Ramos (cell line): Measurements from ENCODE around the gene GNB5.
"Not testable (repeated sequence)": the region's sequence is repeated elsewhere in the genome, so short reads cannot be mapped to it uniquely, and the experiment has no call there.

Source experiments
- in situ Hi-C: fragments of 300-500 bp; cut with MboI; formaldehyde crosslinking; loops from one replicate; pipeline ENCODE4 v1.14.3; 2022; ENCODE audit warnings: low sequenced_read_pairs; ENCODE audit not compliant: unreplicated experiment

Gene GNB5

GRCh38 chr15:52191207-52191606, at the start of gene GNB5:
Gene GNB5 (minus strand): TSS chr15:52191392. CDS start chr15:52184676, 6,716 bp downstream.
- in situ Hi-C loops: no loop called here

- in situ Hi-C loops: no loop called here
Measured at GRCh38 chr15:52240166-52240565, 49.0 kb upstream of the GNB5 start.

DNA sequence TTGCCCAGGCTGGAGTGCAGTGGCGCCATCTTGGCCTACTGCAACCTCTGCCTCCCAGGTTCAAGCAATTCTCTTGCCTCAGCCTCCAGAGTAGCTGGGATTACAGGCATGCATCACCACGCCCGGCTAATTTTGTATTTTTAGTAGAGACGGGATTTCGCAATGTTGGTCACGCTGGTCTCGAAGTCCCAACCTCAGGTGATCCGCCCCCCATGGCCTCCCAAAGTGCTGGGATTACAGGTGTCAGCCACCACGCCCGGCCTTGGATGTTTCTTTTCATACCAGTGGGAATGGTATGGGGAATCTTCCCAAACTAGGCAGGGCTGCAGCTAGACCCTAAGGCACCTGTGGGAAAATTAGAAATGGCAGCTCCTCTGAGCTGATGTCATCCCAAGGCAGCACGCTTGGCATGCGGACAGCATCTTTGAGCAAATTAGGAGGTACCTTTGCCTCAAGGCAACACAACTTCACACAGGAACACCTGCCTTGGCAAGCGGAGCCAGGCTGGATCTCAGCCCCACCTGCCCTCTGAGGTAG, 47.9 kb upstream of the GNB5 start:
- in situ Hi-C loops: not testable (repeated sequence)

DNA sequence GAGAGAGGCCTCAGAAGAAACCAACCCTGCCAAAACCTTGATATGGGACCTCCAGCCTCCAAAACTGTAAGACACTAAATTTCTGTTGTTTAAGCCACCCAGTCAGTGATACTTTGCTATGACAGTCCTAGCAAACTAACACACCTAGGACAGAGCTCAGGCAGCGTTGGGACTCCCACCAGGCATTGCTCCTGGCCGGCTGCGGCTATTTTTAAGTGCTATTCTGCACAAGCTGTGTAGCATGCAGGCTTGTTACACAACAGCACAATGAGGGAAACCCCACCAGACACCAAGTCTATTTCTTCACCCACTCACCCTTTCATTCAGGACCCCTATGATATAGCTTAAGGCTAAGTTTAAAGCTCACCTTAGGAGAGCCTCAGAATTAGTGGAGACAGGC, 47.0 kb upstream of the GNB5 start:
- in situ Hi-C loops: no loop called here

GRCh38 chr15:52236013-52236412, 44.8 kb upstream of the GNB5 start:
- in situ Hi-C loops: no loop called here

GRCh38 chr15:52234596-52235541, 43.7 kb upstream of the GNB5 start:
- in situ Hi-C loops: no loop called here

- in situ Hi-C loops: no loop called here
Measured at GRCh38 chr15:52233405-52233804, 42.2 kb upstream of the GNB5 start.

- in situ Hi-C loops: no loop called here
Measured at GRCh38 chr15:52232327-52232726, 41.1 kb upstream of the GNB5 start.

- in situ Hi-C loops: no loop called here
Measured at GRCh38 chr15:52230073-52230472, 38.9 kb upstream of the GNB5 start.

- in situ Hi-C loops: no loop called here
Measured at GRCh38 chr15:52228921-52229320, 37.7 kb upstream of the GNB5 start.

DNA sequence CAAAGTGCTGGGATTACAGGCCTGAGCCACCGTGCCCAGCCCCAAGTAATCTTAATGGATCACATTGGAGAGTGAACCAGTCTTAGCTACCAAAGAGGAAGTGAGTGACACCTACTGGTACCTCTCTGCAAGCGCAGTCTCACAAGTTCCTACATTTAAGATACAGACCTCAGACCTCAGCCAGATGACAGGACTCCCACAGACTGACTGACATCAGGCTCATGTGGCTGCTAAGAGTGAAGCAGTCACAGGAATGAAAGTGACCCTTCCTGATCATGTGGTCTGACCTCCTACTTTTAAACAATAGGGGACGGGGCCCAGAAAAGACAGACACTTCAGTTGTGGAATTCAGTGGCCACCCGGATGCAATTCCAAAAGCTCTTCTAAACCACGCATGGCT, 36.3 kb upstream of the GNB5 start:
- in situ Hi-C loops: no loop called here

DNA sequence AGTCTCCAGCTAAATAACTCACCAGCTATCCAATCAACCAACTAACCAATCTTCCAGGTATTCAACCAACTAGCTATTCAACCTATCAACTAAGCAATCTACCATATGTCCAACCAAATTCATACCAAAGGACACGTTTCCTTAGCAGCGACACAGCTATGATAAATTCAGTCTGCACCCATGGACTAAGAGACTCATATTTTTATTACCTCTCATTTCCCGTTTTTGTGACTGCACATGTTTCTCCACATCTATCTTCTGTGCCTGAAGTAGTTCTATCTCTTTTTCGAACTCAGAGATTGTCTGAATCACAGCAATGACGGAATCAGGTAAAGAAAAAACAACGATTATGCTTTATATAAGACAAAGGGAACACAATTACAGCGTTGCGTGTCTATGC, 34.0 kb upstream of the GNB5 start:
- in situ Hi-C loops: no loop called here

DNA sequence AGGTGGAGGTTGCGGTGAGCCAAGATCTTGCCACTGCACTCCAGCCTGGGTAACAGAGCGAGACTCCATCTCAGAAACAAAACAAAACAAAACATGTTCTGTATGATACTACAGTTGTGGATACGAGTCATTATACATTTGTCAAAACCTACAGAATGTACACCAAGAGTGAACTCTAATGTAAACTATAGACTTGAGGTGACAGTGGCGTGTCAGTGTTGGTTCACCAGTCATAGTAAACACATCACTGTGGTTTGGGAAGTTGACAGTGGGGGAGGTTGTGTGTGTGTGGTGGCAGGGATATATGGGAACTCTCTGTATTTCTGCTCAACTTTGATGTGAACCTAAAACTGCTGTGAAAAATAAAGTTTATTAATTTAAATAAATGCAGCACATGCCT, 33.0 kb upstream of the GNB5 start:
- in situ Hi-C loops: no loop called here

- in situ Hi-C loops: no loop called here
Measured at GRCh38 chr15:52221730-52222129, 30.5 kb upstream of the GNB5 start.

DNA sequence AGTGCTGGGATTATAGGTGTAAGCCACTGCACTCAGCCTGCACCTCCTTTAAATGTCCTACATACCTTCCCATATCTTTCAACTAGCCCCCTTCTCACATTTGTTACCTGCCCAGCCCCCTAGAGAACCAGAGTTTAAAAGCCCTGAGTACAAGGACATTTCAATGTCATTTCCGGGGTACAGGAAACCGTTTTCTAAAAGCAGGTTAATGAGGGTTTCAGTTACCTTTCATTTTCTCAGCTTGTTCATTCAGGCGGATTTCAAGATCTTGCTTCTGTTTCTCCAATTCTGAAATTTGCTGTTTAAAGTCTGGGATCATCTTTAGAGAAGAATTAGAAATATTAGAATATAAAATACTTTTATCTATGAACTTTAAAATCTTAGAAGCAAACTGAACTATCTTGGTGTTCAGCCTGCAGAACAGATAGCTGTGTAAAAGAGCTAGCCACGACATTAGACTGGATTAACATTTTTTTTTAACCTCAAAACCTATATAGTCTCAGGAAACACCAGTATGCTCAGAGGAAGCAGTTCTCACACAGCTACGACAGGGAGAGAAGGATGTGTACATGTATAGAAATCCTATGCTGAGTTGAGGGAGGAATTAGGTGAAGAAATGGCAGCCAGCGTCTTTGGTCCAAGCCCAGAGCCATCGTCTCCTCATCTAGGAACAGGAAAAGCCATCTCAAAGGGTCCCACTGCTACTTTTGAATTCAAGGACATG, 29.9 kb upstream of the GNB5 start:
- in situ Hi-C loops: no loop called here

- in situ Hi-C loops: no loop called here
Measured at GRCh38 chr15:52220251-52220650, 29.1 kb upstream of the GNB5 start.

DNA sequence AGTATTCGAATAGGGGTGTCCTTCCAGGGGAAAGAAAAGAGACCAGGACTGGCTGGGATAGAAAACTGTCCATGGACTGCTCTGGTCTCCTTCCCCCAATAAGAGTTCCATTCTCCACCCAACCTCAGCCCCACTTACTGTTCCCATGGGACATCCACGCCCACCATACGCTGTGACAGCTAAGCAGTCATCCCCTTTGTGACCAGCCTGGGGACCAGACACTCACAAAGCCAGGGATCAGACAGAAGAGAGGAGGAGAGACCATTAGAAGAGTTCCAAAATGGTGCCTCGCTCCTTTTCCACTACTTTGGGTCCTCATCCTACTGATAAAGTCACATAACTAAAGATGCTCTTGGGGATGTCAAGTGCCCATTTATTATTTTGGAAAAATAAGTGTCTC, 27.6 kb upstream of the GNB5 start:
- in situ Hi-C loops: no loop called here

GRCh38 chr15:52218371-52218770, 27.2 kb upstream of the GNB5 start:
- in situ Hi-C loops: no loop called here

- in situ Hi-C loops: no loop called here
Measured at GRCh38 chr15:52217186-52217585, 26.0 kb upstream of the GNB5 start.

DNA sequence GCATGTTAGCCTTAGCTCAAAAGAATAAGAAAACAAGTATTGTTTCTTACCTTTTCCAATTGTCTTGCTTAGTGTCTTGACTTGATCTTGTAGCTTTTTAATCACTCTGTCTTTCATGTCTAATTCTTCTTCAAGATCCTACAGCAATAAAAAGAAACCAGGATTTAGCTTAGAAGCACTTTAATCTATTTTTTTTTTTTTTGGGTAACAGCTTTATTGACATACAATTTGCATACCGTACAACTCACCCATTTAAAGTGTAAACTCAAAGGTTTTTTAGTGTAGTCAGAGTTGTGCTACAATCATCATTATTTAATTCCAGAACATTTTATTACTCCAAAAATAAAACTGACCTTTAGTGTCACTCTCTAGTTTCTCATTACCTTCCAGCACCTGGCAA, 23.4 kb upstream of the GNB5 start:
- in situ Hi-C loops: no loop called here

DNA sequence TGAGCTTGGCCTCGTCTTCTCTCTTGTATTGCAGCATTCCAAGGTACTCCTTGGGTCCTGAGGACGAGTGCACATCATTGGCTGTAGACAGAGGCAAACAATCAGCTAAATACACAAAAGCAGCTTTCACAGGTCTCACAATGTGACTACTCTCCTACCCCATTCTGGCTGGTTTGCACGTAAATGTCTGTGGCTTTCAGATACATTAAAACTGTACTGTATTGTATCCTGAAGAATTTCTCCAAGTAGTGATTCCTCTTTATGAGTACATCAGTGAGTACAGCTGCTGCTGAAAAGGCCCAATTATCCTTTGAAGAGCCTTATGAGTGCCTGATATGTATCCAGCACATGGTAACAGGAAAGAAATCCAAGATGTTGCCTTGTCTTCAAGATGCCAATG, 22.0 kb upstream of the GNB5 start:
- in situ Hi-C loops: no loop called here
